ENCODE results near the gene TRAPPC11.

Gene TRAPPC11

DNA sequence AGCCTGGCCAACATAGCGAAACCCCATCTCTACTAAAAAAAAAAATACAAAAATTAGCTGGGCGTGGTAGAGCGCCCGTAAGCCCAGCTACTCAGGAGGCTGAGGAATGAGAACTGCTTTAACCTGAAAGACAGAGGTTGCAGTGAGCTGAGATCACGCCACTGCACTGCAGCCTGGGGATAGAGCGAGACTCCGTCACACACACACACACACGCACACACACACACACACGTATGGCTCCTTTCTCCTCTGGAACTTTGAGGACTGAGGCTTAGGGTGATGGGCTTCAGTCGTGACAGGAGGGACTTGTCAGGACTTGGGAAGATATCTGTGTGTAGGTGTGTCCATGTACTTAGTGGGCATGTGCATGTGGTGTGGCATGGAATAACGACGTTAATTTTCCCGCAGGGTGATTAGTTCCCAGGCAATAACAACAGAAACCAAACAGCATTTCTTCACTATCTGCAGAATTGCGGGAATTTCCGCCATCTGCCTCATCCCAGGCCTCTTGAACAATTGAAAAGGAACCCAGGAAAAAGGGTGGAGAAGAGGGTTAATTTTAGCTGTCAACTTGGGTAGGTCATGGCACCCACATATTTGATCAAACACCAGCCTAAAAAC lies 47.8 kb upstream of the TRAPPC11 start:
- H3K79me2 ChIP-seq (ENCODE audit: insufficient read depth, low read length) = no peaks in the 10 kb centered on the region
- H3K9me2 ChIP-seq (replicated peaks; ENCODE audit: insufficient read depth, low read length) = no peaks in the 10 kb centered on the region
- no peak overlapping the region for H3K4me3 ChIP-seq (ENCODE audit: insufficient read depth, low read length, poor library complexity, severe bottlenecking)
- H3K9me3 ChIP-seq (ENCODE audit: insufficient read depth, low read length) = no peaks in the 10 kb centered on the region
- no peak overlapping the region for H3K27ac ChIP-seq (ENCODE audit: low read depth, low read length)
- H3F3A ChIP-seq (ENCODE audit: insufficient read depth) = no peaks in the 10 kb centered on the region
- H3K4me2 ChIP-seq (ENCODE audit: low read depth, low read length, poor library complexity, severe bottlenecking) = no peak overlapping the region
- no peak overlapping the region for H3K9ac ChIP-seq (ENCODE audit: low read length)
- TF ChIP-seq EZH2phosphoT487 (conservative IDR thresholded peaks at IDR 0.05; ENCODE audit: low read length) = no peak
- TF ChIP-seq, protein P1, sequence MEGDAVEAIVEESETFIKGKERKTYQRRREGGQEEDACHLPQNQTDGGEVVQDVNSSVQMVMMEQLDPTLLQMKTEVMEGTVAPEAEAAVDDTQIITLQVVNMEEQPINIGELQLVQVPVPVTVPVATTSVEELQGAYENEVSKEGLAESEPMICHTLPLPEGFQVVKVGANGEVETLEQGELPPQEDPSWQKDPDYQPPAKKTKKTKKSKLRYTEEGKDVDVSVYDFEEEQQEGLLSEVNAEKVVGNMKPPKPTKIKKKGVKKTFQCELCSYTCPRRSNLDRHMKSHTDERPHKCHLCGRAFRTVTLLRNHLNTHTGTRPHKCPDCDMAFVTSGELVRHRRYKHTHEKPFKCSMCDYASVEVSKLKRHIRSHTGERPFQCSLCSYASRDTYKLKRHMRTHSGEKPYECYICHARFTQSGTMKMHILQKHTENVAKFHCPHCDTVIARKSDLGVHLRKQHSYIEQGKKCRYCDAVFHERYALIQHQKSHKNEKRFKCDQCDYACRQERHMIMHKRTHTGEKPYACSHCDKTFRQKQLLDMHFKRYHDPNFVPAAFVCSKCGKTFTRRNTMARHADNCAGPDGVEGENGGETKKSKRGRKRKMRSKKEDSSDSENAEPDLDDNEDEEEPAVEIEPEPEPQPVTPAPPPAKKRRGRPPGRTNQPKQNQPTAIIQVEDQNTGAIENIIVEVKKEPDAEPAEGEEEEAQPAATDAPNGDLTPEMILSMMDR (IDR thresholded peaks at IDR 0.05; ENCODE audit: insufficient read depth, low read length, poor library complexity, severe bottlenecking) = no peak
- no peaks in the 10 kb centered on the region for H3K36me3 ChIP-seq (ENCODE audit: low read length)
- no peaks in the 10 kb centered on the region for H4K20me1 ChIP-seq (ENCODE audit: low read depth, low read length)
- H2AFZ ChIP-seq (ENCODE audit: low read depth, low read length, severe bottlenecking) = no peak overlapping the region
- H3K27me3 ChIP-seq (ENCODE audit: low read length) = no peaks in the 10 kb centered on the region

DNA sequence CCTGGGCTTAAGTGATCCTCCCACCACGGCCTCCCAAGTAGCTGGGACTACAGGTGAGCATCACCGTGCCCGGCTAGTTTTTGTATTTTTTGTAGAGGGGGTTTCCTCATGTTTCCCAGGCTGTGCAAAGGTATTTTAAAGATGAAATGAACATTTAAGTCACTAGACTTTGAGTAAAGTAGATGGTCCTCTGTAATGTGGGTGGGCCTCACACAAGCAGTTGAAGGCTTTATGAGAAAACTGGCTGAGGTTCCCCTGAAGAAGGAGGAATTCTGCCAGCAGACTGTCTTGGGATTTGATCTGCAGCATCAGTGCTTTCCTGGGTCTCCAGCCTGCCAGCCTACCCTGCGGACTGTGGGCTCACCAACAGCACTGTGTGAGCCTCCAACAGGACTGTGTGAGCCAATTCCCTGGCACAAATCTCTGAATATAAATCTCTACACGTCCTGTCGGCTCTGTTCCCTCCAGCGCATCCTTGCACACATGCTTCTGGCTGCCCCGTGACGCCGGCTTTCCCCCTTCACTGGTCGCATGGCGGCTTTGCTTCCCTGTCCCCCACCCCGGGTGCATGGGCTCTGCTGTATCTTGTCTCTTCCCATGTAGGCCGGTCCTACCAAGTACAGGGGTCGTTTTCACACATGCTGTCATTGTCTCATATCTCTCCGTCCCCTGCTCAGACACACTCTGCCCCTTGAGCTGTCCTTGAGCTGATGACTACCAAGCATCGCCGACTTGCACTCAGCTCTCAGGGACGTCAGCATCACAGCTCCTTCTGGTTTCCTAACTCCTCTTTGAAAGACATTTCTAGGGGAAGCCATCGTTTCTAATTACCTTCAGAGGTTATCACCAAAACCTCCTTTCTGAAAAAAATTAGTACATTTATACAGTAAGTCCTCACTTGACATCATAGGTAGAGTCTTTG lies 46.5 kb upstream of the TRAPPC11 start:
- H3F3A ChIP-seq (ENCODE audit: insufficient read depth) = no peaks in the 10 kb centered on the region
- no peak overlapping the region for H3K9ac ChIP-seq (ENCODE audit: low read length)
- no peak overlapping the region for H3K4me2 ChIP-seq (ENCODE audit: low read depth, low read length, poor library complexity, severe bottlenecking)
- no peak overlapping the region for H2AFZ ChIP-seq (ENCODE audit: low read depth, low read length, severe bottlenecking)
- H3K27ac ChIP-seq (ENCODE audit: low read depth, low read length) = no peak overlapping the region
- H4K20me1 ChIP-seq (ENCODE audit: low read depth, low read length) = no peaks in the 10 kb centered on the region
- no peaks in the 10 kb centered on the region for H3K27me3 ChIP-seq (ENCODE audit: low read length)
- H3K79me2 ChIP-seq (ENCODE audit: insufficient read depth, low read length) = no peaks in the 10 kb centered on the region
- no peaks in the 10 kb centered on the region for H3K36me3 ChIP-seq (ENCODE audit: low read length)
- no peak overlapping the region for H3K4me3 ChIP-seq (ENCODE audit: insufficient read depth, low read length, poor library complexity, severe bottlenecking)
- TF ChIP-seq EZH2phosphoT487 (conservative IDR thresholded peaks at IDR 0.05; ENCODE audit: low read length) = no peak
- TF ChIP-seq, protein P1 (IDR thresholded peaks at IDR 0.05; ENCODE audit: insufficient read depth, low read length, poor library complexity, severe bottlenecking) = no peak
- no peaks in the 10 kb centered on the region for H3K9me2 ChIP-seq (replicated peaks; ENCODE audit: insufficient read depth, low read length)
- no peaks in the 10 kb centered on the region for H3K9me3 ChIP-seq (ENCODE audit: insufficient read depth, low read length)

DNA sequence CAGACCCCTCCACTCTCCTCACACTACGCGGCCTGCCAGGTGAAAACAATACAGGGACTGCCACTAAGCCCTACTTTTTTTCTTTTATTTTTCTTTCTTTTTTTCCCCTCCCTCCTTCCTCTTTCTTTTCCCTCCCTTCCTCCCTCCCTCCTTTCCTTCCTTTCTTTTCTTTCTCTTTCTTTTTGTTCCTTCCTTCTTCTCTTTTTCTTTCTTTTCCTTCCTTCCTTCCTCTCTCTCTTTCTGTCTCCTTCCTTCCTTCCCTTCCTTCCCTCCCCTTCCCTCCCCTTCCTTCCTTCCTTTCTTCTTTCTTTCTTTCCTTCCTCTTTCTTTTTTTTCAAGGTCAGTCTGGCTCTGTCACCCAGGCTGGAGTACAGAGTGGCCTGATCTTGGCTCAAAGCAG lies 42.0 kb upstream of the TRAPPC11 start:
- Histone ChIP-seq H3K79me2 (ENCODE audit: insufficient read depth, low read length) (no peaks in the 10 kb centered on the region), H4K20me1 (ENCODE audit: low read depth, low read length) (no peaks in the 10 kb centered on the region), H3F3A (ENCODE audit: insufficient read depth) (no peaks in the 10 kb centered on the region), H3K4me3 (ENCODE audit: insufficient read depth, low read length, poor library complexity, severe bottlenecking) (no peak overlapping the region), H3K9ac (ENCODE audit: low read length) (no peak overlapping the region), H3K36me3 (ENCODE audit: low read length) (no peaks in the 10 kb centered on the region), H3K9me3 (ENCODE audit: insufficient read depth, low read length) (no peaks in the 10 kb centered on the region), H3K27ac (ENCODE audit: low read depth, low read length) (no peak overlapping the region), H3K4me2 (ENCODE audit: low read depth, low read length, poor library complexity, severe bottlenecking) (no peak overlapping the region), H3K9me2 (replicated peaks; ENCODE audit: insufficient read depth, low read length) (no peaks in the 10 kb centered on the region), H3K27me3 (ENCODE audit: low read length) (no peaks in the 10 kb centered on the region), H2AFZ (ENCODE audit: low read depth, low read length, severe bottlenecking) (no peak overlapping the region)
- no peak for TF ChIP-seq EZH2phosphoT487 (conservative IDR thresholded peaks at IDR 0.05; ENCODE audit: low read length)
- TF ChIP-seq, protein P1 (IDR thresholded peaks at IDR 0.05; ENCODE audit: insufficient read depth, low read length, poor library complexity, severe bottlenecking) = no peak

Data from SU-DHL-6 (cell line).